ENCODE data around the gene TCP1.

DNA sequence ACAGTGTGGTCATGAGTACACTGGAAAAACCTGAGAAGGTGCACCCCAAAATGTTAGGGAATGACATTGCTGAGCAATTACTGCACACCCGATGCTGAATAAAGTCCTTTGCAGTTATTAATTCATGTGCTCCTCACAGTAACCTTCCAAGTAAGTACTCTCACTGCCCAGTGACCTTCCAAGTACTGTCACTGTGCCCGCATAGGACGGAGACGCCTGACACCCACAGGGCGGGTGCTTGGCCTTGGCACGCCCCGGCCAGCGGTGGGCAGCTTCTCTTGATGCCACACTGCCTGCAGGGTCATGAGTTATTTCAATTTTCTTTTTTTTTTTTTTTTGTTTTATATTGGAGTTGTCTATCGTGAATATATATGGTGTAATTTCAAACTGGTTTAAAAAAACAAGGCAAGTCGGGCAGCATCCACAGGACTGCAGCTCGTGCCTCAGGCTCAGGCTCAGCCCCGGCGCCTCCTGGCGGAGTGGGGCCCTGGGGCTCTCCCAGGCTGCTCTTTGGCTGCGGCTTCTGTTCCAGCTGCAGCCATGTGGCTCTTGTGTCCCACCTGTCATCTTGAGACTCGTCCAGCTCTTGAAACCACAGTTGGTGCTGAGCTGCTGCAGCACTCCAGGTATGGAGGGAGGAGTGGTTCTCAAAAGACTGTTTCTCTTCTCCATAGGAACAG is 37.7 kb upstream of the TCP1 start:
- TF ChIP-seq, protein P1, sequence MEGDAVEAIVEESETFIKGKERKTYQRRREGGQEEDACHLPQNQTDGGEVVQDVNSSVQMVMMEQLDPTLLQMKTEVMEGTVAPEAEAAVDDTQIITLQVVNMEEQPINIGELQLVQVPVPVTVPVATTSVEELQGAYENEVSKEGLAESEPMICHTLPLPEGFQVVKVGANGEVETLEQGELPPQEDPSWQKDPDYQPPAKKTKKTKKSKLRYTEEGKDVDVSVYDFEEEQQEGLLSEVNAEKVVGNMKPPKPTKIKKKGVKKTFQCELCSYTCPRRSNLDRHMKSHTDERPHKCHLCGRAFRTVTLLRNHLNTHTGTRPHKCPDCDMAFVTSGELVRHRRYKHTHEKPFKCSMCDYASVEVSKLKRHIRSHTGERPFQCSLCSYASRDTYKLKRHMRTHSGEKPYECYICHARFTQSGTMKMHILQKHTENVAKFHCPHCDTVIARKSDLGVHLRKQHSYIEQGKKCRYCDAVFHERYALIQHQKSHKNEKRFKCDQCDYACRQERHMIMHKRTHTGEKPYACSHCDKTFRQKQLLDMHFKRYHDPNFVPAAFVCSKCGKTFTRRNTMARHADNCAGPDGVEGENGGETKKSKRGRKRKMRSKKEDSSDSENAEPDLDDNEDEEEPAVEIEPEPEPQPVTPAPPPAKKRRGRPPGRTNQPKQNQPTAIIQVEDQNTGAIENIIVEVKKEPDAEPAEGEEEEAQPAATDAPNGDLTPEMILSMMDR (IDR thresholded peaks at IDR 0.05): no peak
- TF ChIP-seq, protein P2, sequence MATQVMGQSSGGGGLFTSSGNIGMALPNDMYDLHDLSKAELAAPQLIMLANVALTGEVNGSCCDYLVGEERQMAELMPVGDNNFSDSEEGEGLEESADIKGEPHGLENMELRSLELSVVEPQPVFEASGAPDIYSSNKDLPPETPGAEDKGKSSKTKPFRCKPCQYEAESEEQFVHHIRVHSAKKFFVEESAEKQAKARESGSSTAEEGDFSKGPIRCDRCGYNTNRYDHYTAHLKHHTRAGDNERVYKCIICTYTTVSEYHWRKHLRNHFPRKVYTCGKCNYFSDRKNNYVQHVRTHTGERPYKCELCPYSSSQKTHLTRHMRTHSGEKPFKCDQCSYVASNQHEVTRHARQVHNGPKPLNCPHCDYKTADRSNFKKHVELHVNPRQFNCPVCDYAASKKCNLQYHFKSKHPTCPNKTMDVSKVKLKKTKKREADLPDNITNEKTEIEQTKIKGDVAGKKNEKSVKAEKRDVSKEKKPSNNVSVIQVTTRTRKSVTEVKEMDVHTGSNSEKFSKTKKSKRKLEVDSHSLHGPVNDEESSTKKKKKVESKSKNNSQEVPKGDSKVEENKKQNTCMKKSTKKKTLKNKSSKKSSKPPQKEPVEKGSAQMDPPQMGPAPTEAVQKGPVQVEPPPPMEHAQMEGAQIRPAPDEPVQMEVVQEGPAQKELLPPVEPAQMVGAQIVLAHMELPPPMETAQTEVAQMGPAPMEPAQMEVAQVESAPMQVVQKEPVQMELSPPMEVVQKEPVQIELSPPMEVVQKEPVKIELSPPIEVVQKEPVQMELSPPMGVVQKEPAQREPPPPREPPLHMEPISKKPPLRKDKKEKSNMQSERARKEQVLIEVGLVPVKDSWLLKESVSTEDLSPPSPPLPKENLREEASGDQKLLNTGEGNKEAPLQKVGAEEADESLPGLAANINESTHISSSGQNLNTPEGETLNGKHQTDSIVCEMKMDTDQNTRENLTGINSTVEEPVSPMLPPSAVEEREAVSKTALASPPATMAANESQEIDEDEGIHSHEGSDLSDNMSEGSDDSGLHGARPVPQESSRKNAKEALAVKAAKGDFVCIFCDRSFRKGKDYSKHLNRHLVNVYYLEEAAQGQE (IDR thresholded peaks at IDR 0.05; ENCODE audit: insufficient read depth in 1 of 2, low read depth in 2 of 2, low read length in 1 of 2): no peak
- TF ChIP-seq POLR2AphosphoS5 (IDR thresholded peaks at IDR 0.05; ENCODE audit: low read depth, low read length): no peak
